Activated T-cell treated with anti-CD3 and anti-CD28 coated beads, Interleukin-2, amount 50 U/mL, for 1 hour (primary cell): ENCODE results near the gene SLAIN2.
"Not testable (repeated sequence)": the region's sequence is repeated elsewhere in the genome, so short reads cannot be mapped to it uniquely, and the experiment has no call there.

Experiments
- DNase-seq: peaks from one replicate; pipeline ENCODE4 v3.0.0-alpha.2; 2020

Gene SLAIN2

DNA sequence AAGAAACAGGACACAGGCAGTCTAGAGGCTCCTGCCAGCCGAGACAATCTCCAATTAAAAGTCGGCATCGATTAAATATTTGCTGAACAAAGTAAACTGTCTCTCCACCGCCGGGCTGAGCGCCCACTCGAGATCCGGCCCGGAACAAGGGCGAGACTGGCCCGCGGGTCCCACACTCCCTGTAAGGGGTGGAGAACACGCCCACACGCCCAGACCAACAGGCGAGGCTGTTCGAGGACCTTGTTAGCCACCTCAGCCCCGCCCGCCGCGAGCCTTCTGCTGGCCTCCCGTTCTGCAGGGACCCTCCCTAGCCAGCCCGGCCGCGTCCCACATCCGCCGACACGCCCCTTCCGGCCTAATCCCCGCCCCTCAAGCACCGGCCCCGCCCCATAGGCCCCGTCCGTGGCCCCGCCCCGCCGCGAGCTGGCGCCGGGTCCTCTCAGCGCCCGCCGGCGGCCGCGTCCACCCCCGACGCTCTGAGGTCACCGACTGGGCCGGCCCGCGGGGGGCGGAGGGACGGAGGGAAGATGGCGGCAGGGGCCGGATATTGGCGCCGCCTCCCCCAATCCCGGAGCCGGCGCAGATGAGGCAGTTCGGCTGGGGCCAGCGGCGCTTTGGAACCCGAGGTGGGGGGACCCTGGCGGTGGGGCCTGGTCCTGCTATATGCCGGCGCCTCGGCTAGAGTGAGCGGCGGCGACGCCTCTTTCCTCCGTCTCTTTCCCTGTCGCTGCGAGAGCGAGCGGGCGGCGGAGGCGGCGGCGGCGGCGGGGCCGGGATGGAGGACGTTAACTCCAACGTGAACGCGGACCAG lies at the start of gene SLAIN2:
SLAIN2 (plus strand) TSS at position 565 of the 811 bp plus-strand sequence; CDS start at position 776, 211 bp downstream.
- DNase-seq = peak; percentile 100

DNA sequence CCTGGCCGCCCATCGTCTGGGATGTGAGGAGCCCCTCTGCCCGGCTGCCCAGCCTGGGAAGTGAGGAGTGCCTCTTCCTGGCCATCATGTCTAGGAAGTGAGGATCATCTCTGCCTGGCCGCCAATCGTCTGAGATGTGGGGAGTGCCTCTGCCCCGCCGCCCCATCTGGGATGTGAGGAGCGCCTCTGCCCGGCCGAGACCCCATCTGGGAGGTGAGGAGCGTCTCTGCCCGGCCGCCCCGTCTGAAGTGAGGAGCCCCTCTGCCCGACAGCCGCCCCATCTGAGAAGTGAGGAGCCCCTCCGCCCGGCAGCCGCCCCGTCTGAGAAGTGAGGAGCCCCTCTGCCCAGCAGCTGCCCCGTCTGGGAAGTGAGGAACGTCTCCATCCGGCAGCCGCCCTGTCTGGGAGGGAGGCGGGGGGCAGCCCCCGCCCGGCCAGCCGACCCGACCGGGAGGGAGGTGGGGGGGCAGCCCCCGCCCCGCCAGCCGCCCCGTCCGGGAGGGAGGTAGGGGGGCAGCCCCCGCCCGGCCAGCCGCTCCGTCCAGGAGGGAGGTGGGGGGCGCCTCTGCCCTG lies 49.0 kb upstream of the SLAIN2 start:
- not testable (repeated sequence) for DNase-seq

DNA sequence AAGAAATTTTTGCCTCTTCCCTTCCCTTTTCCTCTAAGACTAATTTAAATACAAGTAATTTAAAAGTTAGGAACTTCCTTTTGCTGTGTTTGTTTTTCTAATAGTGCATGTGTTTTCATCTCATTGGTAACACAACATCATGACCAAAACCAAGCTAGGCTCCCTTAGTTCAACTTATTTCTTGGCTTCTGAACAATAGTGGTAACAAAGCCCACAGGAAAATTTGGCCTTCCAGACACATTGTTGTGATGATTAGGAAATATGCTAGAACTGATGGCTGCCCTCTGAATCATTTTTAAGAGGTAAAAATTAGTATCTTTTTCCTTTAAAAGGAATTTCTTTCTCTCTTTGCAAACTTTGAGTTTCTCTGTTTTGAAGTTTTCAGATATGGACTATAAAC lies 46.2 kb upstream of the SLAIN2 start:
- DNase-seq = no peak

- no peak for DNase-seq
Measured at GRCh38 chr4:48296365-48296764, 45.0 kb upstream of the SLAIN2 start.

GRCh38 chr4:48297256-48297846 lies 44.0 kb upstream of the SLAIN2 start:
- no peak for DNase-seq

DNA sequence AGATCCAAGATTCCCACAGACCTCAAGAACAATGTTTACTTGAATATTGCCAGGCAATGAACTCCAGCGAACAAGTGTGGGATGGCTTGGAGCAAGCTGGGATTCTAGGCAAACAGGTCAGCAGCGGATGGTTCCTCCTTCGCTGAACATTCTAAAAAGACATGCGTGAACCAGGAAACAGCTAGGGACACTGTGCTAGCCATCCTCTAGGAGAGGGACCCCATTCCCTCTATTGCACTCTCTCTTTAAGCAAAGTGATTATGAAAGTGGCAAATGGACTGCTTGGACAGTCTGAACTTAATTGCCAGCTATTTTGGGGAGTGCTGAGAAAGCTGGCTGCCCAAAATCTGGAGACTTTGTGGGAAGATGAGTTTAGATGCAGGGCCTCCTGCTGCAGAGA lies 41.8 kb upstream of the SLAIN2 start:
- no peak for DNase-seq

GRCh38 chr4:48300004-48300403 lies 41.3 kb upstream of the SLAIN2 start:
- no peak for DNase-seq

DNA sequence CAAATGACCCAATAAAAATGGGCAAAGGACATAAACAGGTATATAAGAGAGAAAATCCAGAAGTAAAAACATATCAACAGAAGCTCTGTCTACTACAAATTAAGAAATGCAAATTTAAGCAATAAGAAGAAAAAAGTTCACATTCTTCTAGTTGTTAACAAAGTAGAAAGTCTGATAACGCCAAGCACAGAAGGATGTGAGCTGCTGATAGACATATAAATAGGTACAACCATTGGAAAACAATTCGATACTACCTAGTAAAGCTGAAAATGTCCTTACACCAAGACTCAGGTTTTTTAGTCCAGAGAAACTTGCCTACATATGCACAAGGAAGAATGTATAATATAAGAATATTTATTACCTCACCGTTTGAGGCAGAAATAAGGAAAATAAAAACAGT lies 35.8 kb upstream of the SLAIN2 start:
- DNase-seq = no peak

GRCh38 chr4:48307528-48307927 lies 33.8 kb upstream of the SLAIN2 start:
- DNase-seq = no peak

GRCh38 chr4:48308901-48309300 lies 32.4 kb upstream of the SLAIN2 start:
- no peak for DNase-seq

GRCh38 chr4:48311896-48312295 lies 29.4 kb upstream of the SLAIN2 start:
- DNase-seq = no peak

GRCh38 chr4:48314746-48315145 lies 26.6 kb upstream of the SLAIN2 start:
- DNase-seq = not testable (repeated sequence)

GRCh38 chr4:48315728-48316630 lies 25.4 kb upstream of the SLAIN2 start:
- no peak for DNase-seq

DNA sequence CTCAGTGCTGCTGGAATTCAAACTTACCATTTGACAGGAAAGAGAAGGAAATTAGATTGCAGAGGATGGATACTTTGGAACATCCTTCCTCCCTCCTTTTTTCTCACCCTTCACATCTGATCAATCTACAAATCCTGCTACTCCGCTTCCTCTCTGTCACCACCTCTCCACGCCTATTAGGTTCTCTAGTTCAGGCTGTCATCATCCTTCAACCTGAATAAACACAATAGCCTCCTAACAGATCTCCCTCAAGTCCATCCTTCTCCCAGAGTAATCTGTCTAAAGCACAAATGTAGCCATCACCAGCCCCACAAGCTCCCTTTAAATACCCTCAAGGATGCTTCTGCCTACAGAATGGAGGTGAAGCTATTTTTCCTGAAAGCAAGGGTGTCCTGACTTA lies 20.0 kb upstream of the SLAIN2 start:
- DNase-seq = no peak

- no peak for DNase-seq
Measured at GRCh38 chr4:48322063-48322462, 19.3 kb upstream of the SLAIN2 start.

- DNase-seq = no peak
Measured at GRCh38 chr4:48324281-48324680, 17.0 kb upstream of the SLAIN2 start.

GRCh38 chr4:48329193-48329592 lies 12.1 kb upstream of the SLAIN2 start:
- DNase-seq = no peak

DNA sequence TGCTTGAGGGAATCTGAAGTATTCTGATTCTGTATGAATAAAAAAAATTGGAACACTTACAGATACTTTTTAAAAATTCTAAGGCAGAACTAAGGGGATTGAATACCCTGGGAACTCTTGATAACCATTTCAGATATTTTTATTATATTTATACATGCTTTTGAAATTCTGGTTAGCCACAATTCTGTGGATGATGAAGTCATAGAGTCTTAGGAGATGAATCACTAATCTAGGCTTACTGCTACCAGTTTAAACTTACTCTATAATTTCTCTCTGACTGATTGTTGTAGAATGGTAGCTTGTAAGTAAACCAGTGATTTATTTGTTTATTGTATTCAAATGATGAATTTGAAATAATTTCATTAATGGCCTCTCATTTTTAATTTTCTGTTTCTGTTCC lies 11.4 kb upstream of the SLAIN2 start:
- no peak for DNase-seq

- DNase-seq = no peak
Measured at GRCh38 chr4:48331577-48332330, 9.6 kb upstream of the SLAIN2 start.

DNA sequence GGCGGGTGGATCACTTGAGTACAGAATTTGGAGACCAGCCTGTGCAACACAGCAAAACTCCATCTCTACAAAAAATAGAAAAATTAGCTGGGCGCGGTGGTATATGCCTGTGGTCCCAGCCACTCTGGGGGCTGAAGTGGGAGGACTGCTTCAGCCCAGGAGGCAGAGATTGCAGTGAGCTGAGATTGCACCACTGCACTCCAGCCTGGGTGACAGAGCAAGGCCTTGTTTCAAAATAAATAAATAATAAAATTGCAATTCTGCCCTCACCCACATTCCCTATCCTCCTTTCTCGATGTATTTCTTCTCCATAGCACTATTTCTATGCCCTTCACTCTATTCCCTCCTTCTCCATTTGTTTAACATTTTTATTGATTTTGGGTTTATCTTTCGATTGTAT lies 8.7 kb upstream of the SLAIN2 start:
- no peak for DNase-seq

DNA sequence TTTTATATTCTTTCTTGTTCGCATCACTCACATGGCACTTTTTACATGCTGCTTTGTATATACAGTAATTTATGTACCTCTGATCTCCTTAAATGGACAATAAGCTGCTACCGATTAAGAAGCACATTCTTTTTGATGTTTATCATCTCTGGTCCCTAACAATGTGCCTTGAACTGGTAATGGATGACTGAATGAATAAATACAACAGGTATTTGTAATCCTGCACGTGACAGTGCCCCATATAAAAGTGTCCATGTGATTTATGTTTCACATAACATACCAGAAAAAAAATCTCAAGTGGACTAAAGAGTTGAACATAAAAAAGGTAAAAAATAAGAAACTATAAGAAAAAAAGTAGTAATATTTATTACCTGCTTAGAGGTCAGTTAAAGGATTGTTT lies 7.7 kb upstream of the SLAIN2 start:
- DNase-seq = no peak

- no peak for DNase-seq
Measured at GRCh38 chr4:48334236-48334635, 7.1 kb upstream of the SLAIN2 start.
